BE2C (cell line): Measurements from ENCODE around the gene CLINT1.

Experiments
- DNase-seq: peaks from one replicate; pipeline ENCODE4 v3.0.0-alpha.2; 2020
- H3K27me3 ChIP-seq: fragments of 250-450 bp; sonication (Bioruptor Pico); 2 replicates; pipeline ENCODE4 v1.5.1; 2020; ENCODE audit warnings: mild to moderate bottlenecking
- H3K36me3 ChIP-seq: fragments of 250-450 bp; sonication (Bioruptor Pico); 2 replicates; pipeline ENCODE4 v1.5.1; 2020; ENCODE audit warnings: mild to moderate bottlenecking
- H3K4me1 ChIP-seq: fragments of 250-450 bp; sonication (Bioruptor Pico); 2 replicates; pipeline ENCODE4 v1.5.1; 2020
- H3K4me3 ChIP-seq: 2 replicates; pipeline ENCODE4 v1.5.1; 2011; ENCODE audit warnings: low read depth, low read length
- H3K9me3 ChIP-seq: fragments of 250-450 bp; sonication (Bioruptor Pico); 2 replicates; pipeline ENCODE4 v1.5.1; 2020
- CTCF ChIP-seq: IDR thresholded peaks from 2 replicates; pipeline ENCODE4 v1.5.1; 2012; ENCODE audit warnings: mild to moderate bottlenecking, low read depth, low read length

Gene CLINT1

DNA sequence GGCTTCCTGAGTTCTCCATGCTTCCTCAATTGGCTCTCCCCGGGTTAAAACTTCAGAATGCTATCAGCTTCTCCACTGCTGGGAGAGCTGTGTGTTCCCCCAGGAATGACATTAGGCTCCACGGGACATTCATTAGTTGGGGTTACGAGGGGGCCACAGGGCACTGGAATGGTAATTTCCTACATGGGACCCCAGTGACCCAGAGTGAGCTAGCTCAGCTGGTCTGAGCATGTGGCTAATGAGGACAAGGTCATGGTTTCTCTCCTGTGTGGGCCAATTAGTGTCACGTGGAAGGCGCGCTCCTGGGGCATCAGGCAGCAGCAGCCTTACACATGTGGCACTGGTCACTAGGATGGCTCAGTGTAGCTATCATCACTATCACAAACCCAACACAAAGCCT lies 94.4 kb downstream of the CLINT1 start:
- Histone ChIP-seq H3K4me3 (no peak overlapping the region), H3K36me3 (no peaks in the 10 kb centered on the region), H3K4me1 (peaks cover 2% of the 10 kb centered on the region; the same call in 1 of the 2 replicates), H3K27me3 (no peaks in the 10 kb centered on the region), H3K9me3 (no peaks in the 10 kb centered on the region)
- no peak for TF ChIP-seq CTCF
- DNase-seq, result no peak

GRCh38 chr5:157761690-157762621 lies 97.0 kb downstream of the CLINT1 start:
- peak overlapping the region; percentile 19 for H3K4me3 ChIP-seq
- no peaks in the 10 kb centered on the region for H3K36me3 ChIP-seq
- DNase-seq, result peak; percentile 41
- TF ChIP-seq CTCF, result peak; percentile 90
- H3K4me1 ChIP-seq, result peaks cover 2% of the 10 kb centered on the region; the same call in 1 of the 2 replicates
- no peaks in the 10 kb centered on the region for H3K27me3 ChIP-seq
- no peaks in the 10 kb centered on the region for H3K9me3 ChIP-seq

- H3K4me3 ChIP-seq, result no peak overlapping the region
- DNase-seq, result no peak
- H3K4me1 ChIP-seq, result no peaks in the 10 kb centered on the region
- no peaks in the 10 kb centered on the region for H3K9me3 ChIP-seq
- no peak for TF ChIP-seq CTCF
- H3K27me3 ChIP-seq, result no peaks in the 10 kb centered on the region
- H3K36me3 ChIP-seq, result peaks cover 5% of the 10 kb centered on the region
Measured at GRCh38 chr5:157758706-157759105, 100.2 kb downstream of the CLINT1 start.

DNA sequence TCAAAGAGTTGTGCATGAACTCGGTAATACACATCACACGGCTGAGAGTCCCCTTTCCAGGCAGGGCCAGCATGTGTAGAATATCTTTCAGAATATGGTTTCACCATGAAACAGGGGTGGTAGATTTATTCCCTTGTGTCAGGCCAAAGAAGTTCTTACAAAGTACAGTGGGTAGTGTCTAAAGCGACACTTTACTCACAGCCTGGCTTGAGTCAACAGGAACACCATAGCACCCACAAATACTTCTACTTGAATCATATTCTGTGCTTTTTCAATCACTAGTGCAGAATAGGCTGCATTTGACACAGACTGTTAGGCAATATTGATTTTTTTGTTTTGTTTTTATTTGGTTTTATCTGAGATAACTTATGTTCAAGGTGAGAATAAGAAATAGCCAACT lies 102.8 kb downstream of the CLINT1 start:
- no peak for TF ChIP-seq CTCF
- Histone ChIP-seq H3K9me3 (no peaks in the 10 kb centered on the region), H3K4me3 (no peak overlapping the region), H3K4me1 (no peaks in the 10 kb centered on the region), H3K36me3 (peaks cover 5% of the 10 kb centered on the region), H3K27me3 (no peaks in the 10 kb centered on the region)
- DNase-seq, result no peak

DNA sequence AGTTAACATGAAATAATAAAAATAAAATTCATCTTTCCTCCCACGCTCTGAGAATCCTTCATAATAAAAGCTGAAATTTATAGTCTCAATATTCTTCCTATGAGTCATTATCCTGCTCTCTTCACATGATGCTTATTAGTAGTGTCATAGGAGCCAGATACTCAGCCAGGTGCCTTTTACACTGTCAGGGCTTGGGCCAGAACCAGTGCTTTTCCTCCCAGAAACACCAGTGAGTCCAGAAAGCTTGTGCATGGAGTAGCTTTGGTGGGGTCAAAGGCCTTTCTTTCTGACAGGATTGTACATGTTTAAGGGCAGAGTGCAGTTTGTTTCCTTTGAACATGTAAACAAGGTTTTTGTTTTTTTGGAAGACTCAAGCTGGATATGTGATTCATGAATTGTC lies 108.6 kb downstream of the CLINT1 start:
- Histone ChIP-seq H3K4me3 (no peak overlapping the region), H3K36me3 (peaks cover 5% of the 10 kb centered on the region), H3K9me3 (no peaks in the 10 kb centered on the region), H3K27me3 (no peaks in the 10 kb centered on the region), H3K4me1 (peaks cover under 1% of the 10 kb centered on the region; the same call in 1 of the 2 replicates)
- no peak for DNase-seq
- TF ChIP-seq CTCF, result no peak

GRCh38 chr5:157749462-157749799 lies 109.5 kb downstream of the CLINT1 start:
- no peaks in the 10 kb centered on the region for H3K36me3 ChIP-seq
- no peaks in the 10 kb centered on the region for H3K9me3 ChIP-seq
- TF ChIP-seq CTCF, result no peak
- peaks cover 8% of the 10 kb centered on the region for H3K4me1 ChIP-seq
- H3K27me3 ChIP-seq, result no peaks in the 10 kb centered on the region
- H3K4me3 ChIP-seq, result no peak overlapping the region
- no peak for DNase-seq
